ENCODE data around the gene GPR3. TPM values are rescaled to one million over a fixed set of nuclear protein-coding genes. Genes with fewer than 3 reads are reported as not detected.

GPR3 gene
- total RNA-seq, 4 donors from 2014 or later, result not detected

DNA sequence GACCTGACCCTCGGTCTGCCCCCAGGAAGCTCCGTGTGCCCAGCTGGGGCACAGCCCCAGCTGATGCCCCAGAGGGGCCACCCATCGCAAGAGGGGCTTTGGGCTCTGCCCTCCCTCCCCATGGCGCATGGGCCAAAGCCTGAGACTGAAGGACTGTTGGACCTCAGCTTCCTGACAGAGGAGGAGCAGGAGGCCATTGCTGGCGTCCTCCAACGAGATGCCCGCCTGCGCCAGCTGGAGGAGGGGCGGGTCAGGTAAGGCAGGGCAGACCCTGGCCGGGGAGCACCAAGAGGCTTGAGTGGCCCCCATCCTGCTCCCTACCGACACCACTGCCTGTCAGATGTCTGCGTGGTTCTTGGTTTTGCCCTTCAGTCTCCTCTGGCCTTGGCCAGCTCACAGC, 47.1 kb upstream of the GPR3 start:
- Histone ChIP-seq H3K27ac (no peak overlapping the region), H3K4me1 (peaks cover 7 to 30% (median 23%) of the 10 kb centered on the region in 4 donors), H3K36me3 (no peaks in the 10 kb centered on the region), H3K27me3 (no peaks in the 10 kb centered on the region), H3K4me3 (no peak overlapping the region), H3K9me3 (no peaks in the 10 kb centered on the region)
- no peak for DNase-seq
- WGBS, 2 donors (ENCODE audit: low coverage in 1 of 2), result 88% methylated on average over 11 of the region's 12 CpGs; no CpG with 5 or more reads in 1 of the 2 donors
- intact Hi-C loops (cut with DNase I; ENCODE audit: low total_unique reads), result no loop called here
- in situ Hi-C loops (cut with MboI; ENCODE audit: low pct_ligation_motif_present in 1 of 4, low pct_unique_long_range_greater_than_20kb in 1 of 4, low sequenced_read_pairs in 3 of 4), result no loop called here
- TF ChIP-seq, protein P1, sequence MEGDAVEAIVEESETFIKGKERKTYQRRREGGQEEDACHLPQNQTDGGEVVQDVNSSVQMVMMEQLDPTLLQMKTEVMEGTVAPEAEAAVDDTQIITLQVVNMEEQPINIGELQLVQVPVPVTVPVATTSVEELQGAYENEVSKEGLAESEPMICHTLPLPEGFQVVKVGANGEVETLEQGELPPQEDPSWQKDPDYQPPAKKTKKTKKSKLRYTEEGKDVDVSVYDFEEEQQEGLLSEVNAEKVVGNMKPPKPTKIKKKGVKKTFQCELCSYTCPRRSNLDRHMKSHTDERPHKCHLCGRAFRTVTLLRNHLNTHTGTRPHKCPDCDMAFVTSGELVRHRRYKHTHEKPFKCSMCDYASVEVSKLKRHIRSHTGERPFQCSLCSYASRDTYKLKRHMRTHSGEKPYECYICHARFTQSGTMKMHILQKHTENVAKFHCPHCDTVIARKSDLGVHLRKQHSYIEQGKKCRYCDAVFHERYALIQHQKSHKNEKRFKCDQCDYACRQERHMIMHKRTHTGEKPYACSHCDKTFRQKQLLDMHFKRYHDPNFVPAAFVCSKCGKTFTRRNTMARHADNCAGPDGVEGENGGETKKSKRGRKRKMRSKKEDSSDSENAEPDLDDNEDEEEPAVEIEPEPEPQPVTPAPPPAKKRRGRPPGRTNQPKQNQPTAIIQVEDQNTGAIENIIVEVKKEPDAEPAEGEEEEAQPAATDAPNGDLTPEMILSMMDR (IDR thresholded peaks at IDR 0.05), result no peak
- TF ChIP-seq EP300 (IDR thresholded peaks at IDR 0.05; ENCODE audit: low read depth) (no peak), POLR2AphosphoS5 (IDR thresholded peaks at IDR 0.05) (no peak), POLR2A (IDR thresholded peaks at IDR 0.05) (no peak)

DNA sequence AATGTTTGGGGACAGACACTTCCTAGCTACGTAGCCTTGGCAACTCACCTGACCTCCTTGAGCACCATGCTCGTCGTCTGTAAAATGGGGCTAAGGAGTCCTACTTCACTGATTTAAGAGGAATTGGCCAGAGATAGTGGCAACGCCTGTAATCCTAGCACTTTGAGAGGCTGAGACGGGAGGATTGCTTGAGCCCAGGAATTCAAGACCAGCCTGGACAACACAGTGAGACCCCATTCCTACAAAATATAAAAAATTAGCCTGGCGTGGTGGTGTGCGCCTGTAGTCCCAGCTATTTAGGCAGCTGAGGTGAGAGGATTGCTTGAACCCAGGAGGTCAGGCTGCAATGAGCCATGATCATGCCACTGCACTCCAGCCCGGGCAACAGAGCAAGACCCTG, 46.1 kb upstream of the GPR3 start:
- Histone ChIP-seq H3K4me1 (peaks cover 15 to 36% (median 31%) of the 10 kb centered on the region in 4 donors), H3K27ac (no peak overlapping the region), H3K36me3 (no peaks in the 10 kb centered on the region), H3K27me3 (no peaks in the 10 kb centered on the region), H3K9me3 (no peaks in the 10 kb centered on the region), H3K4me3 (no peak overlapping the region)
- intact Hi-C loops (cut with DNase I; ENCODE audit: low total_unique reads) (no loop called here), in situ Hi-C loops (cut with MboI; ENCODE audit: low pct_ligation_motif_present in 1 of 4, low pct_unique_long_range_greater_than_20kb in 1 of 4, low sequenced_read_pairs in 3 of 4) (no loop called here)
- WGBS, 2 donors (ENCODE audit: low coverage in 1 of 2), result 88% methylated on average over 3 to 8 of the region's 8 CpGs
- TF ChIP-seq EP300 (IDR thresholded peaks at IDR 0.05; ENCODE audit: low read depth), result no peak
- TF ChIP-seq POLR2AphosphoS5 (IDR thresholded peaks at IDR 0.05), result no peak
- TF ChIP-seq, protein P1 (IDR thresholded peaks at IDR 0.05), result no peak
- TF ChIP-seq POLR2A (IDR thresholded peaks at IDR 0.05), result no peak
- DNase-seq, result no peak

DNA sequence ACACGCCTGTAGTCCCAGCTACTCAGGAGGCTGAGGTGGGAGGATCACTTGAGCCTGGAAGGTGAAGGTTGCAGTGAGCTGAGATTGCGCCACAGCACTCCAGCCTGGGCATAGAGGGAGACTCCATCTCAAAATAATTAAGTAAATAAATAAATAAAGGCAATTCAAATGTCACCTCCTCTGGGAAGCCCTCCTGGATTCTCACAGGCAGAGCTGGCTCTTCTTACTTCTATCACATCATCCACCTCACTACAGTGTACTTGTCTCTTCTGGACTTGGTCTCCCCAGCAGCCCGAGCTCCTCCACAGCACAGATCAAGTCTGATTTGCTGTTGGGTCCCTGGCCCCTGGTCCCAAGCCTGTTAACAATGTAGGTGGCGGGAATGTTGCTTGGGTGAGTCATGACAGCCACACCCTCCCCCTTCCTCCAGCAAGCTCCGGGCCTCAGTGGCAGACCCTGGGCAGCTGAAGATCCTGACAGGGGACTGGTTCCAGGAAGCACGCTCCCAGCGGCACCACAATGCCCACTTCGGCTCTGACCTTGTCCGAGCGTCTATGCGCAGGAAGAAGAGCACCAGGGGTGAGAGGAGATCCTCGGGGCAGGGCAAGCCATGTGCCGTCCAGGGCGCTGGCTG, 45.3 kb upstream of the GPR3 start:
- TF ChIP-seq EP300 (IDR thresholded peaks at IDR 0.05; ENCODE audit: low read depth), result no peak
- no peak for TF ChIP-seq POLR2A (IDR thresholded peaks at IDR 0.05)
- no peak for TF ChIP-seq POLR2AphosphoS5 (IDR thresholded peaks at IDR 0.05)
- TF ChIP-seq, protein P1 (IDR thresholded peaks at IDR 0.05), result no peak
- no peak for DNase-seq
- peaks cover 15 to 35% (median 28%) of the 10 kb centered on the region in 4 donors for H3K4me1 ChIP-seq
- 83 to 90% methylated on average over 1 to 14 of the region's 14 CpGs for WGBS, 2 donors (ENCODE audit: low coverage in 1 of 2)
- intact Hi-C loops (cut with DNase I; ENCODE audit: low total_unique reads) (no loop called here), in situ Hi-C loops (cut with MboI; ENCODE audit: low pct_ligation_motif_present in 1 of 4, low pct_unique_long_range_greater_than_20kb in 1 of 4, low sequenced_read_pairs in 3 of 4) (no loop called here)
- H3K9me3 ChIP-seq, result no peaks in the 10 kb centered on the region
- no peak overlapping the region for H3K27ac ChIP-seq
- no peaks in the 10 kb centered on the region for H3K36me3 ChIP-seq
- H3K4me3 ChIP-seq, result no peak overlapping the region
- H3K27me3 ChIP-seq, result no peaks in the 10 kb centered on the region

DNA sequence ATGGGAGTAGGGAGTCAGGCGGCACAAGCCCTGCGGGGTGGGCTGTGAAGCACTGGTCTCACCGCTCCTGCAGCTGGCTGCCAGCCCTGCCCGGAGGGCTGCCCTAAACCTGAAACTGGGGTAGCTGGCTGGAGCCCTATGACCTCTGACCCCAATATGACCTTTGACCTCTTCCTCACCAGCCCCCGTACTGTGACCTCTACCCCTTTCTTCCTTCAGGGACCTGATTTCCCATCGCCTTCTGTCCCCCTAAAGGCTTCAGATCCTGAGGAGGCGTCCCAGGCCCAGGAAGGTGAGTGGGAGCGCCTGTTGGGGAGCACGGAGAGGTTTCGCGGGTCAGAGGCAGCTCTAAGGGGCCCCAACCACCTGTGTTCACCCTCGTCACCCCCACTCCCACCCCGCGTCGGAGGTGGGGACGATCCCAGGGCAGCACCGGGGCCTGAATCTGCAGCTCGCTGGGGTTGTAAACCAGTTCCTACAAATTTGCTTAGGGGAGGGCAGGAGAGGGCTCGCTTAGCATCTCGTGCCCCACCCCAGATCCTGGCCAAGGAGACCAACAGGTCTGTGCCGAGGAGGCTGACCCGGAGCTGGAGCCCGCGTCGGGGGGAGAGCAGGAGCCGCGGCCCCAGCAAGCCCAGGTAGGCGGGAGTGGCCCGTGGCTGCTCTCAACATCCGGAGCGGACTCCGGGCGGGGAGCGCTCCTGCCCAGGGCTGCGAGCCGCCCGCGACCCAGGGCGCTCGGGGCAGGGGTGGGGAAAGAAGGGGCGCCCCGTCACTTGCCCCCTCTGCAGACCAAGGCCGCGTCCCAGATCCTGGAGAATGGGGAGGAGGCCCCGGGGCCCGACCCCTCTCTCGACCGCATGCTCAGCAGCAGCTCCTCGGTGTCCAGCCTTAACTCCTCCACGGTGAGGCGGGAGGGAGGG, 43.3 kb upstream of the GPR3 start:
- H3K36me3 ChIP-seq, result no peaks in the 10 kb centered on the region
- peak; percentile 73 for DNase-seq
- H3K27me3 ChIP-seq, result no peaks in the 10 kb centered on the region
- peak overlapping the region; percentile 2 to 55 (median 7) for H3K27ac ChIP-seq
- TF ChIP-seq POLR2AphosphoS5 (IDR thresholded peaks at IDR 0.05), result no peak
- no peak for TF ChIP-seq EP300 (IDR thresholded peaks at IDR 0.05; ENCODE audit: low read depth)
- TF ChIP-seq POLR2A (IDR thresholded peaks at IDR 0.05), result no peak
- TF ChIP-seq, protein P1 (IDR thresholded peaks at IDR 0.05), result no peak
- H3K4me3 ChIP-seq, result peak overlapping the region; percentile 25 to 56 (median 37)
- in situ Hi-C loops (cut with MboI; ENCODE audit: low pct_ligation_motif_present in 1 of 4, low pct_unique_long_range_greater_than_20kb in 1 of 4, low sequenced_read_pairs in 3 of 4), result no loop called here
- WGBS, 2 donors (ENCODE audit: low coverage in 1 of 2), result 35 to 90% methylated on average over 2 to 45 of the region's 51 CpGs
- no peaks in the 10 kb centered on the region for H3K9me3 ChIP-seq
- peaks cover 15 to 30% (median 26%) of the 10 kb centered on the region in 4 donors for H3K4me1 ChIP-seq
- intact Hi-C loops (cut with DNase I; ENCODE audit: low total_unique reads), result no loop called here
